ENCODE measurements around the gene RBM15.
A peak's percentile ranks its signal among the peaks of the same experiment; 100 is the strongest.

Gene RBM15

GRCh38 chr1:110385369-110385768 is 46.2 kb downstream of the RBM15 start:
- Mint-ChIP-seq H3K36me3 (ENCODE audit: insufficient read depth) (peaks cover 4% of the 10 kb centered on the region), H3K9me3 (no peaks in the 10 kb centered on the region), H3K27me3 (no peaks in the 10 kb centered on the region), H3K4me1 (ENCODE audit: low read depth in 2 of 2) (peaks cover 8 to 9% of the 10 kb centered on the region in 2 donors), H3K27ac (peak overlapping the region in 1 of 2 donors; percentile 29), H3K4me3 (no peak overlapping the region)
- DNase-seq, result no peak
- no peak for ATAC-seq (replicated peaks)

- H3K27me3 Mint-ChIP-seq, result no peaks in the 10 kb centered on the region
- no peak overlapping the region for H3K4me3 Mint-ChIP-seq
- H3K36me3 Mint-ChIP-seq (ENCODE audit: insufficient read depth), result peaks cover 4% of the 10 kb centered on the region
- DNase-seq (no peak), ATAC-seq (replicated peaks) (no peak)
- H3K4me1 Mint-ChIP-seq (ENCODE audit: low read depth in 2 of 2), result peaks cover 8 to 9% of the 10 kb centered on the region in 2 donors
- no peak overlapping the region for H3K27ac Mint-ChIP-seq
- no peaks in the 10 kb centered on the region for H3K9me3 Mint-ChIP-seq
These were observed 48.0 kb downstream of the RBM15 start for GRCh38 chr1:110387048-110387754.

DNA sequence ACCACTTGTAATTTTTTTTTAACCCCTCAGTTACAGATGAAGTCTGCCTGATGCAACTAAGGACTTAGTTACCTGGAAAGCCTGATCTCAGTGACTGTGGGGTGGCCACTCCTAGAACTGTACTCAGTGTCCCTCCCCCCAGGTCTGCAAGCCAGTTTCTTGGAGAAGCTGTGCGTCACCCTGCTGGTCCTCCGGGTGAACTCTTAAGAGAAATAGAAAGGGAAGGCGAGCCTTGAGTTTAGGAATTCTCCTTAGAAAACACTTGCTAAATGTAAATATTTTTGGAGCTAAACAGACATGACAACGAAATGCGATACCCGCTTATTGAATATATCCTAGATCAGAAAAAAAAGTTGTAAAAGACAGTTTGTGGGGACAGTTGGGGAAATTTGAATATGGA is 50.9 kb downstream of the RBM15 start:
- no peaks in the 10 kb centered on the region for H3K9me3 Mint-ChIP-seq
- H3K27me3 Mint-ChIP-seq, result no peaks in the 10 kb centered on the region
- DNase-seq (no peak), ATAC-seq (replicated peaks) (no peak)
- no peak overlapping the region for H3K27ac Mint-ChIP-seq
- no peaks in the 10 kb centered on the region for H3K4me1 Mint-ChIP-seq (ENCODE audit: low read depth in 2 of 2)
- H3K4me3 Mint-ChIP-seq, result no peak overlapping the region
- peaks cover 6% of the 10 kb centered on the region for H3K36me3 Mint-ChIP-seq (ENCODE audit: insufficient read depth)

DNA sequence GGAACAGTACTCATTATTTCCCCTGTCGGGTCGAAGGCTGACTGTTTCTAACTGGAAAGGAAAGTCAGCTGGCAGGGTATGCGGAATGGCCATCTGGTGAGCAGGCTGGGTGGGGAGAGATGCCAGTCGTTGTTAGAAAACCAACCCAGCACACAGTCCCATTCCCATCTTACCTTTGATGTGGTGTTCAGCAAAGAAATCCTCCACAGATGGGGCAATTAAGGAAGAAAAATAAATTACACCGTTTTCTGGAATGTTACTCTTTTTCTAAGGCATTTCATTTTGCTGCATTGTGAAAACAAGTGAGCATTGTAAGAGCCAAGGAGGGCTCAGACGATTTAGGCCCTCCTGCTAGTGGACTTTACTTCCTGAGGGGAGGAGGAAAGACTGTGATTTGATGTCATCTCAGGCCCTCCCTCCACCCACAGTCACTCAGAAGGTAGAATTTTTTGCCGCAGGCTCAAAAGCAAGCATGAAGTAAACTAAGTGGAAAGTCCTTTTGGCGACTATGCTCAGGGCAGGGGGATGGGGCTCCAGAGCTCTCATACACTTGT is 51.6 kb downstream of the RBM15 start, which contains the start of gene SLC16A4:
Gene SLC16A4 (minus strand): TSS at position 335 of the 554 bp plus-strand sequence. CDS start 1,703 bp downstream, outside the sequence.
- Mint-ChIP-seq H3K9me3 (no peaks in the 10 kb centered on the region), H3K4me3 (no peak within 1 kb of the TSS), H3K36me3 (ENCODE audit: insufficient read depth) (peaks cover 6% of the 10 kb centered on the region), H3K27ac (no peak within 1 kb of the TSS), H3K4me1 (ENCODE audit: low read depth in 2 of 2) (no peaks in the 10 kb centered on the region), H3K27me3 (no peaks in the 10 kb centered on the region)
- DNase-seq, result no peak
- ATAC-seq (replicated peaks), result no peak

- no peaks in the 10 kb centered on the region for H3K4me1 Mint-ChIP-seq (ENCODE audit: low read depth in 2 of 2)
- H3K36me3 Mint-ChIP-seq (ENCODE audit: insufficient read depth), result peaks cover 6% of the 10 kb centered on the region
- ATAC-seq (replicated peaks), result no peak
- H3K4me3 Mint-ChIP-seq, result no peak overlapping the region
- H3K9me3 Mint-ChIP-seq, result no peaks in the 10 kb centered on the region
- H3K27ac Mint-ChIP-seq, result no peak overlapping the region
- DNase-seq, result no peak
- H3K27me3 Mint-ChIP-seq, result no peaks in the 10 kb centered on the region
These were observed 54.1 kb downstream of the RBM15 start for GRCh38 chr1:110393286-110393685.

DNA sequence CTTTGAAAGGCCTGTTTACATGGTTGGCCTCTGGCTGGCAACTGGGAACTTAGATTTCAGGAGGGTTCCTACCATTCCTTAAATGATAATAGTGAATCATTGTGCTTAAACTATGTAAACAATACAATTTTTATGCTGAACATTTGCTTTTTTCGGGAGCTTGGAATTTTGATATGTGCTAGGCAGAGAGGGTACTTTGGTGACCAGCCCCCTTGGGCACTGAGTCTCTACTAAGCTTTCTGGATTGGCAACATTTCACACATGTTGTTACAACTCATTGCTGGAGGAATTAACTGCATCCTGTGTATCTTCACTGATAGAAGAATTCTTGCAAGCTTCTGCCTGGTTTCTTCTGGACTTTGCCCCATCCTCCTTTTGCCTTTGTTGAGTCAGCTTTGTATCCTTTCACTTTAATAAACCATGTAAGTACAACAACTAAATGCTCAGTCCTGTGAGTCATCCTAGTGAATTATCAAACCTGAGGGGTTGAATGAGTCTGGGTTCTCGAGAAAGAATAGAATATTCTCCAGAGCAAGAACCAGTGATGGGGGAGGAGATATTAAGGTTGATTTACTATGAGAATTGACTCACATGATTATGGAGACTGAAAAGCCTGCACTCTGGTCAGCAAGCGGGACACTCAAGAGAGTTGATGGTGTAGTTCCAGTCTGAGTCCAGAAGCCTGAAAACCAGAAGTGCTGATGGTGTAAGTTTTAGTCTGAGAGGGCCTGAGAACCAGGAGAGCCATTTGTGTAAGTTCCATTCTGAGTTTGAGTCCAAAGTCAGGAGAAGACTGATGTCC is 54.7 kb downstream of the RBM15 start:
- H3K27me3 Mint-ChIP-seq, result no peaks in the 10 kb centered on the region
- H3K4me1 Mint-ChIP-seq (ENCODE audit: low read depth in 2 of 2), result no peaks in the 10 kb centered on the region
- no peak overlapping the region for H3K27ac Mint-ChIP-seq
- ATAC-seq (replicated peaks), result no peak
- no peaks in the 10 kb centered on the region for H3K9me3 Mint-ChIP-seq
- no peak for DNase-seq
- H3K4me3 Mint-ChIP-seq, result no peak overlapping the region
- H3K36me3 Mint-ChIP-seq (ENCODE audit: insufficient read depth), result peaks cover 9% of the 10 kb centered on the region

DNA sequence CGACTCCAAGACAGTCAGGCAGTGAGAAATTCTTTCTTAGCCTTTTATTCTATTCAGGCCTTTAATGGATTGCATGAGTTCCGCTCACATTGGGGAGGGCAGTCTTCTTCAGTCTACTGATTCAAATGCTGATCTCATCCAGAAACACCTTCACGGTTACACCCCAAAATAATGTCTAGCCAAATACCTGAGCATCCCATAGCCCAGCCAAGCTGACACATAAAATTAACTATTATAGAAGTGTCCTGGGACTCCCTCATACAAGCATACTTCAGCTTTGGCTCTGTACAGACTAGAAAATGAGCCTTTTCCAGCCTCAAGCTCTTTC is 55.3 kb downstream of the RBM15 start:
- H3K27me3 Mint-ChIP-seq, result no peaks in the 10 kb centered on the region
- H3K4me1 Mint-ChIP-seq (ENCODE audit: low read depth in 2 of 2), result no peaks in the 10 kb centered on the region
- H3K9me3 Mint-ChIP-seq, result no peaks in the 10 kb centered on the region
- H3K36me3 Mint-ChIP-seq (ENCODE audit: insufficient read depth), result peaks cover 13% of the 10 kb centered on the region
- H3K4me3 Mint-ChIP-seq, result no peak overlapping the region
- no peak for DNase-seq
- ATAC-seq (replicated peaks), result no peak
- no peak overlapping the region for H3K27ac Mint-ChIP-seq
